Keratinocyte (primary cell): ENCODE measurements around the gene APOE.

Experiments used
- CTCF ChIP-seq, 3 experiments: IDR thresholded peaks in 1 of 3; conservative IDR thresholded peaks in 1 of 3; optimal IDR thresholded peaks in 1 of 3; 2 replicates in 2 of 3; 3 replicates in 1 of 3; pipeline versions ENCODE3 to v1.5.1; 2011; ENCODE audit warnings: low read length in 3 of 3, mild to moderate bottlenecking in 3 of 3, moderate library complexity in 2 of 3, control low read depth in 1 of 3, inconsistent platforms in 1 of 3; ENCODE audit not compliant: insufficient read depth in 2 of 3; ENCODE audit errors: extremely low read depth in 1 of 3
- EZH2 ChIP-seq: IDR thresholded peaks from one replicate; pipeline ENCODE4 v1.6.1; 2012; ENCODE audit warnings: inconsistent platforms, mild to moderate bottlenecking, low read length, moderate library complexity

DNA sequence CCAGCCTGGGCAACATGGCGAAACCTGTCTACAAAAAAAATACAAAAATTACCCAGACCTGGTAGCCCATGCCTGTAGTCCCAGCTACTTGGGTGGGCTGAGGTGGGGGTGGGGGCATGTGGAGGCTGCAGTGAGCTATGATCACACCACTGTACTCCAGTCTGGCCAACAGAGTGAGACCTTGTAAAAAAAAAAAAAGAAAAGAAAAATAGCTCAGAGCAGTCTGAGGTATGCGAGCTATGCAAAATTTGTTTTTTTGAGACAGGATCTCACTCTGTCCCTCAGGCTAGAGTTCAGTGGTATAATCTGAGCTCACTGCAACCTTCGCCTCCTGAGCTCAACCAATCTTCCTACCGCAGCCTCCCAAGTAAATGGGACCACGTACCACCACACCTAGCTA lies 21.7 kb upstream of the APOE start:
- no peak for TF ChIP-seq CTCF (optimal IDR thresholded peaks at IDR 0.05 in 1 of 3, IDR thresholded peaks at IDR 0.05 in 1 of 3, conservative IDR thresholded peaks at IDR 0.05 in 1 of 3; ENCODE audit: extremely low read depth in 1 of 3, insufficient read depth in 2 of 3, low read length in 3 of 3)
- TF ChIP-seq EZH2, result no peak
